Tongue (tissue), 2 donors: ENCODE data around the gene E2F6. TPM values are rescaled to one million over a fixed set of nuclear protein-coding genes. Genes with fewer than 3 reads are reported as not detected.
"Not testable (repeated sequence)": the region's sequence is repeated elsewhere in the genome, so short reads cannot be mapped to it uniquely, and the experiment has no call there.

Source experiments
- DNase-seq: peaks from one replicate; pipeline ENCODE4 v3.0.0-alpha.2; 2015
- total RNA-seq: library from RNA; depleted of rRNA; stranded (reverse); fragments of >200 nt; gene quantifications from one replicate; pipeline ENCODE4 v1.2.3, GENCODE V29; 2014

The E2F6 gene
- total RNA-seq, 1 donor from 2014 or later, result 25.8 TPM

- DNase-seq, result peak; percentile 78
Measured at GRCh38 chr2:11411768-11412448, 54.1 kb downstream of the E2F6 start.

- DNase-seq, result no peak
Measured at GRCh38 chr2:11411244-11411643, 54.7 kb downstream of the E2F6 start.

DNA sequence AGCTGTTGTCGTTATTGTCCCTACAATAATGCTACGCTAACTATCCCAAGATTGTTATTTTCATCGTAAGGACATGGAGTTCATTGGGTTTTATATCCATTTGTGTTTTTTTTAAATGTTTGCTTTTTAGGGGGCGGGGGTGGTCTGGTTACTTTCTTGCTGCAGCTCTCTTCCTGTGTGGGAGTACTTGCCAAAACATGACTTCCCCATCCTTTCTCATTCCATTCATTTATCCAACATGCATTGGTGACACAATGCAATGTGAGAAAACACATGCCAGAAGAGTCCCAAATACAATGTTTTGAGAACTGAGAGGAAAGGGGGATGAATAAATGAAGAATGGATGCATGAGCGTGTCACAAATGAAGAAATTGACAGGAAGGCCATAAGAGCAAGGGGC lies 55.9 kb downstream of the E2F6 start:
- DNase-seq, result no peak

GRCh38 chr2:11409572-11409959 lies 56.4 kb downstream of the E2F6 start:
- no peak for DNase-seq

DNA sequence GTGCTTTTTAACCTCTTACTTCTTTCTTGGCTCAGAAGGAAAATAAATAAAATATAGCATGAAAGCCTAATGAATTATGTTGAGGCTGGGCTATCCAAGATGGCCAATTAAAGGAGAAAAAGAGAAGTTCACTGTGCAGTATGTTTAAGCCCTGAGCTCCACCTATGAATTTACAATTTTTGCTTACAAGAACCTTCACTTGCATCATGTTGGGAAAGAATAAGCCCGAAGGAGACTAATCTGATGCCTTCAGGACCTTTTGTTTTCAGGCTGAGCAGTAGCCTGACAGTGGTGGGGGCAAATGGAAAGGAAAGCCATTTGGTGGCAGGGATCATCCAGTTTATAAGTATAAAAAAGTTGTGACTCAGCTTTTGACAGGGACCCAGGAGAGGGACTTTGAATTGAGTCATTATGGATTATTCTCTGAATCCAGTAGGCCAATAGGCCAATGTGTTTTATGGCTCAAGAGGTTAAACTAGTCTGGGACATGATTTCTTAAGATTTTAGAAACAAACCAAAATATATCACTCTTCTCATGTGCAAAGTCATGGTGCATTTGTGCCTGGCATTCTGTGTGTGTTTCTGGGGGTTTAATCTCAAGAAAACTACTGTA lies 56.9 kb downstream of the E2F6 start:
- no peak for DNase-seq

- no peak for DNase-seq
Measured at GRCh38 chr2:11407413-11407812, 58.5 kb downstream of the E2F6 start.

GRCh38 chr2:11406958-11407381 lies 59.0 kb downstream of the E2F6 start:
- peak; percentile 62 for DNase-seq

DNA sequence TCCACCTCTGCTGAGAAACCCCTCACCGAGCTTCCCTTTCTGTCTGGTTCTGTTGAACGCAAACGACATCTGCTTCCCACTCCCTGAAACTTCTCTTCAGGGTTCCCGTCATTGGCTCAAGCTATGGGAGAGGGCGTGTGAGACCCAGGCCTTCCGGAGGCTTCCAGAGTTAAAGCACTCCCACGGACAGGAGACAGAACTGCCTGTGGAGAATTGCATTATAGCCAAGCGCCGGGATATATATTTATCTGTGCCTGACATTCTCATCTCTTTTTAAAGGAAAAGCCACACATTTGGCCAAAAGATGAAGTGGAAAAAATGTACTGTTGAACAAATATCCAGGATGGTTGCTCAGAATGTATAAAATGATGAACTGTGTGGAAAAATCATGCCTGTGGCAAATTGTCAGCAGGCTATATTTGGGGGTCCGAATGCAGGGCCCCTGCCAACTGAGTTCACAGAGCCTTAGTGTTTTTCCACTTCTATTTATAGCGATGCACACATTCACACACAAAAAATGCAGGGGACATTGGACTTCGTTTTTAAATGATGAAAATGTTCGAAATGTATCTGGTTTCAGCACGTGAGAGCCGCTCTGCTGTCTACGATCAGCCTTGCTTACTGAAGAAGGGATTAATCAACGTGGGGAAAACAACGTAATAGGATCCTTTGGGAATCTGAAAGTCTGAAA lies 59.5 kb downstream of the E2F6 start:
- peak; percentile 67 for DNase-seq

- no peak for DNase-seq
Measured at GRCh38 chr2:11405599-11406266, 60.2 kb downstream of the E2F6 start.

- DNase-seq, result not testable (repeated sequence)
Measured at GRCh38 chr2:11405074-11405406, 60.9 kb downstream of the E2F6 start.

- no peak for DNase-seq
Measured at GRCh38 chr2:11404376-11405073, 61.4 kb downstream of the E2F6 start.

GRCh38 chr2:11402436-11402835 lies 63.5 kb downstream of the E2F6 start:
- DNase-seq, result no peak

GRCh38 chr2:11399438-11399762 lies 66.6 kb downstream of the E2F6 start:
- DNase-seq, result no peak

DNA sequence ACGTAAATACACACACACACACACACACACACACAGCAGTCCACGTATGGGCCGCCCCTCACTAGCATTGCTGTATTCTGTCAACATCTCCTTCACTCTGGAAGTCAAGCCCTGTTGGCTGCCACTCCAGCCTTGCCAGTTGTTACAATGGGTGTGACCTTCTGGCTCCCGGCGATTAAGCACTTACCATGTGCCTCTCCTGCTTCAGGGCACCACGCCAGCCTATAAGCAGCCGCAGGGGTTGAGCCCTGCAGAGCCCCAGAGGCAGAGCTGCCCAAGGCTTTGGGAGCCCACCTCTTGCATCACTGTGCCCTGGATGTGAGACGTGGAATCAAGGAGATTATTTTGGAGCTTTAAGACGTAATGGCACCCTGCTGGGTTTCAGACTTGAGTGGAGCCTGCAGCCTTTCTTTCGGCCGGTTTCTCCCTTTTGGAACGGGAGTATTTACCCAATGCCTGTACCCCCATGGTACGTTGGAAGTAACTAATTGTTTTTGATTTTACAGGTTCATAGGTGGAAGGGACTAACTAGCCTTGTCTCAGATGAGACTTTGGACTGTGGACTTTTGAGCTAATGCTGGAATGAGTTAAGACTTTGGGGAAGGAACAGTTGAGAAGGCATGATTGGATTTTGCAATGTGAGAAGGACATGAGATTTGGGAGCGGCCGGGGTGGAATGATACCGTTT lies 67.1 kb downstream of the E2F6 start:
- peak; percentile 93 for DNase-seq

- DNase-seq, result no peak
Measured at GRCh38 chr2:11397513-11397912, 68.4 kb downstream of the E2F6 start.

GRCh38 chr2:11396467-11397445 lies 69.2 kb downstream of the E2F6 start:
- peak; percentile 80 for DNase-seq

GRCh38 chr2:11396021-11396420 lies 69.9 kb downstream of the E2F6 start:
- no peak for DNase-seq

DNA sequence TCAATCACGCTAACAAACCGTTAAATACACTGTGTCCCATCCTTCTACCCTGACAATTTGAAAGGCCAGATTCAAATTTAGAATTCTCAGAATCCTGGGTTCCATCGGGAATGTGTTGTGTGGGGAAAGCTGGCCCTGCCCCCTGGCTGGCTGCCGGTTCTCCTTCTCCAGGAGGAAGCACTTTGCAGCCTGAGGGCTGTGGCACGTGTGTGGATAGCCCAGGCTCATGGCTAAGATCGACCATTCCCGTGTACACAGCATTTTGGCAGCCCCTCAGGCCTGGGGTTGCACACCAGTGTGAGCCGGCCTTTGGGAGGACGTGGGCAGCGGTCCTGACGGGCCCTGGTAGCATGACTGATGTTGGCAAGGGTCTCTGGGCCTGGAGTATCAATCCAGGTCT lies 70.6 kb downstream of the E2F6 start:
- no peak for DNase-seq
